Gastroesophageal sphincter (tissue), 3 donors: ENCODE results near the gene SSTR4.

ENCODE experiments used
- CTCF ChIP-seq, 4 experiments: fragments of 200-600 bp in 2 of 4; fragments of 450-650 bp in 2 of 4; sonication (generic) in 1 of 4; IDR thresholded peaks; one replicate each; pipeline ENCODE4 v1.5.1; 2017 to 2019; ENCODE audit warnings: antibody characterized with exemption in 4 of 4, mild to moderate bottlenecking in 2 of 4, moderate library complexity in 2 of 4
- EP300 ChIP-seq: sonication (generic); formaldehyde crosslinking; IDR thresholded peaks from one replicate; pipeline ENCODE4 v1.6.1; 2017; ENCODE audit warnings: antibody characterized with exemption, mild to moderate bottlenecking
- POLR2A ChIP-seq, 2 donors: fragments of 450-650 bp; IDR thresholded peaks; one replicate each; pipeline ENCODE4 v1.6.1; 2017; ENCODE audit warnings: antibody characterized with exemption in 2 of 2, mild to moderate bottlenecking in 2 of 2, moderate library complexity in 1 of 2

- TF ChIP-seq EP300 (no peak), CTCF (IDR thresholded peaks at IDR 0.05) (no peak), POLR2A (IDR thresholded peaks at IDR 0.05) (no peak)
These were observed 7.2 kb downstream of the SSTR4 start for GRCh38 chr20:23042270-23042669.
